SK-N-SH treated with all-trans-retinoic acid at 6 μM for 48 hours (cell line): Measurements from ENCODE around the gene HACD2.

Source experiments
- ATAC-seq: fragments of 200-7000 bp; cut with Tn5 transposase; 3 replicates; pipeline ENCODE4 v1.9.1; 2020; ENCODE audit warnings: mild to moderate bottlenecking, moderate library complexity
- ARNTL ChIP-seq: fragments of 450-650 bp; formaldehyde crosslinking; IDR thresholded peaks from 2 replicates; pipeline ENCODE4 v1.5.0; 2020; ENCODE audit warnings: low read depth, mild to moderate bottlenecking, moderate library complexity, borderline replicate concordance
- BACH2 ChIP-seq: fragments of 250-450 bp; sonication (Bioruptor Pico); IDR thresholded peaks from 2 replicates; pipeline ENCODE4 v1.9.0; 2021; ENCODE audit warnings: mild to moderate bottlenecking, borderline replicate concordance
- CREB5 ChIP-seq: fragments of 250-450 bp; sonication (Bioruptor Pico); IDR thresholded peaks from 2 replicates; pipeline ENCODE4 v1.5.1; 2020; ENCODE audit warnings: low read depth, mild to moderate bottlenecking, moderate library complexity
- CSDC2 ChIP-seq: fragments of 250-450 bp; sonication (Bioruptor Pico); IDR thresholded peaks from 2 replicates; pipeline ENCODE4 v1.5.0; 2020; ENCODE audit warnings: mild to moderate bottlenecking, moderate library complexity
- CSRNP3 ChIP-seq: fragments of 250-450 bp; sonication (Bioruptor Pico); IDR thresholded peaks from 2 replicates; pipeline ENCODE4 v1.5.1; 2021; ENCODE audit warnings: mild to moderate bottlenecking, moderate library complexity
- ESRRG ChIP-seq: fragments of 250-450 bp; sonication (Bioruptor Pico); IDR thresholded peaks from 2 replicates; pipeline ENCODE4 v1.6.1; 2021; ENCODE audit warnings: mild to moderate bottlenecking
- GLIS3 ChIP-seq: fragments of 250-450 bp; sonication (Bioruptor Pico); IDR thresholded peaks from 2 replicates; pipeline ENCODE4 v1.5.0; 2020; ENCODE audit warnings: mild to moderate bottlenecking, moderate library complexity
- ISL1 ChIP-seq: fragments of 250-450 bp; sonication (Bioruptor Pico); IDR thresholded peaks from 2 replicates; pipeline ENCODE4 v2.1.2; 2022; ENCODE audit warnings: mild to moderate bottlenecking, moderate library complexity
- OSR1 ChIP-seq: fragments of 250-450 bp; sonication (Bioruptor Pico); IDR thresholded peaks from 2 replicates; pipeline ENCODE4 v1.8.0; 2022; ENCODE audit warnings: moderate library complexity, mild to moderate bottlenecking, inconsistent platforms
- PATZ1 ChIP-seq: fragments of 250-450 bp; sonication (Bioruptor Pico); IDR thresholded peaks from 2 replicates; pipeline ENCODE4 v1.8.0; 2020; ENCODE audit warnings: mild to moderate bottlenecking, moderate library complexity, borderline replicate concordance
- PPARA ChIP-seq: fragments of 250-450 bp; sonication (Bioruptor Pico); IDR thresholded peaks from 2 replicates; pipeline ENCODE4 v1.5.0; 2020; ENCODE audit warnings: mild to moderate bottlenecking, borderline replicate concordance
- RARB ChIP-seq: fragments of 250-450 bp; sonication (Bioruptor Pico); IDR thresholded peaks from 2 replicates; pipeline ENCODE4 v1.8.0; 2021; ENCODE audit warnings: mild to moderate bottlenecking, moderate library complexity
- SNAI2 ChIP-seq: fragments of 250-450 bp; sonication (Bioruptor Pico); IDR thresholded peaks from 2 replicates; pipeline ENCODE4 v1.5.0; 2020; ENCODE audit warnings: mild to moderate bottlenecking, moderate library complexity
- TCF4 ChIP-seq: fragments of 250-450 bp; sonication (Bioruptor Pico); IDR thresholded peaks from 2 replicates; pipeline ENCODE4 v1.8.0; 2021; ENCODE audit warnings: mild to moderate bottlenecking, moderate library complexity, borderline replicate concordance
- TSHZ2 ChIP-seq: fragments of 250-450 bp; sonication (Bioruptor Pico); IDR thresholded peaks from 2 replicates; pipeline ENCODE4 v1.5.0; 2020; ENCODE audit warnings: mild to moderate bottlenecking, moderate library complexity
- ZC3H10 ChIP-seq: fragments of 250-450 bp; sonication (Bioruptor Pico); IDR thresholded peaks from 2 replicates; pipeline ENCODE4 v1.5.1; 2021; ENCODE audit warnings: mild to moderate bottlenecking, moderate library complexity
- ZNF565 ChIP-seq: fragments of 450-650 bp; formaldehyde crosslinking; conservative IDR thresholded peaks from 2 replicates; pipeline ENCODE4 v1.5.0; 2020; ENCODE audit warnings: low read depth, mild to moderate bottlenecking, moderate library complexity
- ZNF70 ChIP-seq: fragments of 450-650 bp; formaldehyde crosslinking; IDR thresholded peaks from 2 replicates; pipeline ENCODE4 v1.5.0; 2020; ENCODE audit warnings: mild to moderate bottlenecking, moderate library complexity
- ZNF8 ChIP-seq: fragments of 450-650 bp; formaldehyde crosslinking; IDR thresholded peaks from 2 replicates; pipeline ENCODE4 v1.5.0; 2020; ENCODE audit warnings: mild to moderate bottlenecking, moderate library complexity

Gene HACD2

GRCh38 chr3:123451186-123451585 lies 133.7 kb downstream of the HACD2 start (continued):
- TF ChIP-seq CSRNP3 (no peak), PATZ1 (no peak), ZNF8 (CRISPR knock-in tag) (no peak), TCF4 (CRISPR knock-in tag) (no peak), ESRRG (CRISPR knock-in tag) (no peak), CSDC2 (CRISPR knock-in tag) (no peak)

GRCh38 chr3:123449997-123450604 lies 134.8 kb downstream of the HACD2 start:
- TF ChIP-seq CREB5 (CRISPR knock-in tag), result no peak
- TF ChIP-seq CSRNP3, result no peak
- TF ChIP-seq ZC3H10 (CRISPR knock-in tag), result no peak
- TF ChIP-seq CSDC2 (CRISPR knock-in tag), result no peak
- no peak for TF ChIP-seq RARB
- TF ChIP-seq ZNF565 (CRISPR knock-in tag), result no peak
- TF ChIP-seq ZNF70, result no peak
- TF ChIP-seq ISL1, result no peak
- TF ChIP-seq ARNTL (CRISPR knock-in tag), result no peak
- no peak for TF ChIP-seq TSHZ2 (CRISPR knock-in tag)
- no peak for TF ChIP-seq BACH2 (CRISPR knock-in tag)
- no peak for TF ChIP-seq ESRRG (CRISPR knock-in tag)
- TF ChIP-seq GLIS3, result no peak
- TF ChIP-seq ZNF8 (CRISPR knock-in tag), result no peak
- no peak for TF ChIP-seq PPARA (CRISPR knock-in tag)
- no peak for TF ChIP-seq SNAI2 (CRISPR knock-in tag)
- no peak for TF ChIP-seq OSR1 (CRISPR knock-in tag)
- TF ChIP-seq PATZ1, result no peak
- peak; percentile 50 for ATAC-seq
